Medulla oblongata (tissue), 1 donor: ENCODE data around the gene IGHMBP2.

Source experiments
- DNase-seq: peaks from one replicate; pipeline ENCODE4 v3.0.0-alpha.2; 2015; ENCODE audit errors: extremely low spot score

Gene IGHMBP2

DNA sequence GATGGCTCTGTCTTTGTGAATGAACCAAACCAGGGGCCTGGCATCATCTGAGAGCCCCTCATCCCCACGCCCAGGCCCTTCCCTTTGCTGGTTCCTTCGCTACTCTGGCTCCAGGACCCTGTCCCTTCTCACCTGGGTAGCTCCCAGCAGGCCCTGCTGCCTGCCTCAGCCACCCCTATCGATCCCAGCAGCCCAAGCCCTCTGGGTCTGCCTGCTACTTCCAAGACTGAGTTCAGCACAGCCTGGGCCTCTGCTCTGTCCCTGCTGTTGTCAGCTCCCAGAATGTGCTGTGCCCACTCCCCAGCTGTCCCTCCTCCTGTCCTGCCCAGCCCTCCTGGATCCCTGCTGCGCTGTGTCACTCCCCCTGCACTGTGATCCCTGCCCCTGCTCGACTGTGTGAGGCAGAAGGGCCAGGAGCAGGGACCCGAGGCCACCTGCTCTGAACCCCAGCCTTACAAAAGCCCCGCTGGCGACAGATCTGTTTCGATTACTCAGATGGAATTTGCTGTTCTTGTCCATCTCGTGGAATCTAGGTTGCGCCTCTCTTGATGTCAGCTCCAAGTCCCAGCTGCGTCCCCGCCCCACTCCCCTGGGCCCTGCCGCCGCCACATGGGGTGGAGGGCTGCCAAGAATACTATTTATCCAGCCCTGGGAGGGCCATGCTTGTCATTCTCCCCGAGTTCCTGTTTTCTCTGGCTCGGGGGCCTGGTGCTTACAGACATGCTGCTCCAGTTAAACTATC is 13.0 kb upstream of the IGHMBP2 start:
- peak; percentile 32 for DNase-seq

DNA sequence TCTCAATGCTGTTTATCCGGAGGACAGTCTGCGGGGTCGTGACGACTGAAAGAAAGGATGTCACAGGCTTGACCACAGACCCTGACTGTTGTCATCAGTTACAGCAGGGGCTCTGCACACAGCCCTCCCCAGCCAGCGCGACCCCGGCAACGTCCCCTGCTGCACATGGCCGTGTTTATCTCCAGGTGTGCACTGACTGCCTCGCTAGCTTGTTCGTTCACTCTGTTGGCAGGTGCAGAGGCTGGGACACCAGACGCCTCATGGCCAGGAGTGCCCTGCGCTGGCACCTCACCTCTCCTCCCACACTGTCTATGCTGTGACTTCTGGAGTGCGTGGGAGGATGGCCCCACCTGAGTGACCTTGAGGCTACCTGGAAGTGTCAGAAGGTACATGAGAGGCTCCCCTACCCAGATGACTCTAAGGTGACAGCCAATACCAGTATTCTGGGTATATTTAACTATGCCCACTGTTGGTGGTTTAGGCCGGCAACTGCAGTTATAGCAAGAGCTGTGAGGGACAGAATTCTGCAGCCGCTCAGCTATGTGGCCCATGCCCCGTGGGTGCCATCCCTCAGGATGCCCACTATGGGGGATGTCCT is 12.2 kb upstream of the IGHMBP2 start:
- DNase-seq: no peak

DNA sequence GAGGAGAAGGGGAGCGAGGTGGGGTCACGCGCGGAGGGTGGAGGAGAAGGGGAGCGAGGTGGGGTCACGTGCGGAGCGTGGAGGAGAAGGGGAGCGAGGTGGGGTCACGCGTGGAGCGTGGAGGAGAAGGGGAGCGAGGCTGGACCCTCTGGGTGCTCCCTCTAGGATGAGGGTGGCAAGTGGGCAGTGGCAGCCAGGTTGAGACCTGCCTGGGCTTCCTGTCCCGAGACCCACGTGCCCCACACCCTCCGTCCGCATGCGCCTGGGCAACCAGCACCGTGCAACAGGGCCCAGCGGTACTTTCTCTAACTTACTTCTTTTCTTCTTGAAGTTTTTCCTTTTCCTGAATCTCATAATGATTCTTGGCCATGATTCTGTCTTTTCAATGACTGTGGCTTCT is 11.1 kb upstream of the IGHMBP2 start:
- no peak for DNase-seq

DNA sequence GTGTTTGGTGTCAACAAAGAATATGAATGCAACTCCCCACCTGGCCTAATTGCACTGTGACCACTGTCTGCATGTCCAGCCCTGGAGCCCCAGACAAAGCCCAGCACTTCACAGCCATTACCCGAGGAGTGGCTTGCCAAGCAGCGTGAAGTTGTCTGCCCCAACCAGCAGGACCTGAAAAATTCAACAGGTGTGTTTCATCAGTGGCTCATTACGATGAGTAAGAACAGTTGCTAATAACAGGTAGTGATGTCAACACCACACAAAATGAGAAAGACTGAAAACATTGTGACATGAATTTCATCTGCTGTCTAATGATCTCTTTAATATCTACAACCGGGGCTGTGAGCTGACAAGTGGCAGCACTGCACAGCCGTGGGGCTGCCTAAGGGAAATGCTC is 10.4 kb upstream of the IGHMBP2 start:
- DNase-seq: no peak

DNA sequence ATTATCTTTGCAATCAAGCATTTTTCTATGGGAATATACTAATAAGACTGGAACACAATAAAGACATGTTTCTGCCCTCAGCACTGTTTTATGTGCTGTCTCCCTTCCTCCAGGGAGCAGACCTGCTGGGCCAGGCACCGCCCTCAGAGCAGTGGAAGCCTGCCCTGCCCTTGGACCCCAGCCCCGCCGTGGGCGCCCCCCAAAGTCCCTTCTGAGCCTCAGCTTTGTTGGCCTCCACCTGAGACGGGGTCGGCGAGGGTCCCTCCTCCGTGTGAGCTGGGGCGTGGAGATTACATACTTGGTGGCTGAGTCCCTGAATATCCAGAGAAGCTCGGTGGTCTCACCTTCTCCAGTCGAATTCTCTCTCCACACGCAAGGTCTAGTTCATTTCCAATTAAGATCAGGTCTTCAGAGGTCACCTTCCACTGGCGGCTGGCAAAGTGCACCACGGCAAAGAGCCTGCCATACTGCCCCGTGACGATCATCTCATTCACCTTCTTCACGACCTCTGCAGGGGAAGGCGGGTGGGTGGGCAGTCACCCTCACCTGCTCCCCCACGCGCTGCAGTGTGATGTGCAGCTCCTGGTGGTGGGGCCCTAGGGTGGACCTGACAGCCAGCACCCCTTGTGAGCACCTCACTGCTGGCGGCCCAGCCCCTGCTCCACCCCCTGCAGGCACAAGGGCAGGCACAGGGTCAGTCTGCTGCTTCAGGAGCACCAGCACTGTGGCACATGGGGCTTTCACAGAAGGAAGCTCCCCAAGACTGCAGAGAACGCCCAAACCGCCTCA is 7.3 kb upstream of the IGHMBP2 start:
- no peak for DNase-seq

DNA sequence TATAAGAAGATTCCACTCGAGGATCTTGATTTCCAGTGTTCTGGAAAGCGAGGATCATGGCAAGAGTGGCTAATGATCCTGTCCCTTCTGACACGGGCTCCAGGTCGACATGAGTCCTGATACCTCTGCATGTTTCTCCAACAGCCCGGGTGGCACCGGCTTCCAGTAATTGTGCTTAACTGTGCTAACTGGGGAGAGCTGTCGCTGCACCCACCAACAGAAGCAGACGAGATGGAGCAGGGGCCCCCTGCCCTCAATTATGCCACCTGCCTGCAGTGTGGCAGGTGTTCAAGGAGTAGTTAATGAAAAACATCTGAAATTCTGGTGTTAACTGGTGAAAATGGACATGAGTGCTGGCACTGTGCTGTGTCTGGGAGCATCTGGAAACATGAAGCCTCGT is 6.2 kb upstream of the IGHMBP2 start:
- DNase-seq: no peak

DNA sequence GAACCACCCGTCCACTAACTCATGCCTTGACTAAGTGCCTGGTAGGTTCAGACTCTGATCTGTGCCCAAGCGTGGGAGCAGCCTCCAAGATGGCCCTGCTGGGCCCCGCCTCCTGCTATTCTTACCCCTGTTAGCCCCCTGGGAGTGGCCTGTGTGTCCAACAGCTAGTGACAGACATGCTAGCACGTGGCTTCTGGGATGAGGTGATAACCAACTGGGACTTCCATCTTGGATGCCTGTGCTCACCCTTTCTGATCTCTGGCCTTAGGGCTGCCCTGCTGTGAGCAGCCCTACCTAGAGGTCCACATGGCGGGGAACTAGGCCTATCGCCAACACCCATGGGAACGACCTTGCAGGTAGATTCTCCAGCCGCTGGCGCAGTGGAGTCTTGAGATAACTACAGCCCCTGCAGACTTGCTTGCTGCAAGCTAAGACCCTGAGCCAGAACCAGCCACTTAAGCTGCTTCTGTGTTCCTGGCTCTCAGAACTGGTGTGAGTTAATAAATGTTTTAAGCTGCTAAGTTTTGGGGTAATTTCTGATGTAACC is 2.8 kb upstream of the IGHMBP2 start:
- no peak for DNase-seq

DNA sequence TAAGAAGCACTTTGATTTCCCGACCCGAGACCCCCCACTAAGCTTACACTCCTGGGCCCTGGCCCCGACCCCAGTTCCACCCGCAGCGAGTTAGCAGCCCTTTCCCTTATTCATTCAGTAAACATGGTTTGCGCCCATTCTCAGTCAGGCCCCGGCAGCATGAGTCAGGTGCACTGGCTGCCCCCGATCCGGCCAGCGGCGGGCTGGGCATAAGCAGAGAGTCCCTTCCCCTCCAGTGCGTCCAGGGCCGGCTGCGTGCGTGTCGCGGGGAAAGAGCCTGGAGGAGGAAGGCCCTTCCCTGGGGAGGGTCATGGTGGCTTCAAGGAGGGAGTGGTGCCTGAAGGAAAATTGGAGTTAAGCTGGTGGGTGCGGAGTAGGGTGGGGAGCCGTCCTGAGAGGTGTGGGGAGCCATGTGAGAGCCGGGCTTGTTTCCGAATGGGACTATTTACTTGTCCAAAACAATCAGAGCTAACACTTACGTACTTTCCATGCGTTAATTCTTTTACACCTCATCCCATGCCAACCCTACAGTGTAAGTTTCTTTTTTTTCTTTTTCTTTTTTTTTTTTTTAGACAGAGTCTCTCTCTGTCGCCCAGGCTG is 657 bp downstream of the IGHMBP2 start:
- DNase-seq: peak; percentile 19

DNA sequence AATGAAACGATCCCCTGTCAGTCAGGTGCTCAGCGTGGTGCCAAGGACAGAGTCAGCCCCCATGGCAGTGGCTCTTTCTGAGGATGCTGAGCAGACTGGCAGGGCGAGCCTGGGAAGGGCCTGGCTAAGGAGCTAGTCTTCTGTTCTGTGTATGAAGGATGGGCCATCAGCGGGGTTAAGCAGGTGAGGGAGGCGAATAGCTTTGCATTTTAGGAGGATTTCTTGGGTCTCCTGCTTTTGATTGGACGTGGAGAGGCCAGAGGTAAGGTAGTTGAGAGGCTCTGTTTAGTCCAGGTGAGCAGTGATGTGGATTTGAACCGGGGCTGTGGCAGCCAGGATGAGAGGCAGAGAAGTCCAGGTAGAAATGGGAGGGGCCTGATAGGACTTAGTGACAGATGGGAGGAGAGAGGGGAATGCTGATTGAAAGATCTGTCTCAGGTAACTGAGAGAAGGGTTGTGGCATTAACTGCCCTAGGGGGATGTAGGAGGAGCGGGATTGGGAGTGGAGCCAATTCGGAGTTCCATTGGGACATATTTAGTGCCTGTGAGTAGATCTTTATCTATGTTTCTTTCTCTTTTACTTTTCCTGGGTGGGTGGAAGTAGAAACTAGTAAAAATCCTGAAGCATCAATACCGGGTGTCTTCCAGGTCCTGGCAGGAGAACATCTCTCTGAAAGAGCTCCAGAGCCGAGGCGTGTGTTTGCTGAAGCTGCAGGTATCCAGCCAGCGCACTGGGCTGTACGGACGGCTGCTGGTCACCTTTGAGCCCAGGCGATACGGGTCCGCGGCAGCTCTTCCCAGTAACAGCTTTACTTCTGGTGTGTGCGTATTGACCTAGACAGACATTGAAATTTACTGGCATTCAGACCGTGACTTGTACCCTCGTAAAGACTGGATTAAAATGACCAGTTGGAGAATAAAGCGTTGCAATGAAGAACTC is 2.0 kb downstream of the IGHMBP2 start:
- no peak for DNase-seq

DNA sequence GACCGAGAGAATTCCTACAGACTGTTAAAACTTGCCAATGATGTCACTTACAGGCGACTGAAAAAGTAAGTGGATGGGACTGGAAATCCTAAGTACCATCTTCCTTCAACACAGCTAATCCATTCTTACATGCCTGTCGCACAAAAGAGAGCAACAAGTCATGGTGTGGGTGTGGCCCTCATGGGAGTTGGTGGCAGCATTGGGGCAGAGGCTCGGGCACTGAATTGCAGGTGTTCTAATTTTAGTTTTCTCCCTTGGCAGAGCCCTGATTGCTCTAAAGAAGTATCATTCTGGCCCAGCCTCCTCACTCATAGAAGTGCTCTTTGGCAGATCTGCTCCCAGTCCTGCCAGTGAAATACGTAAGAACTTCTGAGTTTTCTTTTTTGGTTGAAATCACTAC is 4.6 kb downstream of the IGHMBP2 start:
- DNase-seq: no peak

DNA sequence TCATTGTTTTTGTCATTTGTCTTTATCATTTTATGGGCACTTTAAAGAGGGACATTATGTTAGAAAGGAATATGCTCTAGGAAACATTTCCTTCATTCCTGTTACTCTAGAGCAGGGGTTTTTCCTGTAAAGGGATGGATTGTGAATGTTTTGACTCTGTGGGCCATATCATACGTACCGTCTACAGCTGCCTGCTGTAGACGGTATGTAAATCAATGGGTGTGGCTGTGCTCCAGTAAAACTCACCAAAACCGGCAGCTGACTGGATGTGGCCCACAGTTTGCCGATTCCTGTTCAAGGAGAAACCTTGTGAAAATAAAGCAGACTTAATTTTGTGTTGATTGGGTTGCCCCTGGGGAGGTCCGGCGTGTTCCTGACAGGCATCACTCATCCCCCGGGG is 7.3 kb downstream of the IGHMBP2 start:
- no peak for DNase-seq

DNA sequence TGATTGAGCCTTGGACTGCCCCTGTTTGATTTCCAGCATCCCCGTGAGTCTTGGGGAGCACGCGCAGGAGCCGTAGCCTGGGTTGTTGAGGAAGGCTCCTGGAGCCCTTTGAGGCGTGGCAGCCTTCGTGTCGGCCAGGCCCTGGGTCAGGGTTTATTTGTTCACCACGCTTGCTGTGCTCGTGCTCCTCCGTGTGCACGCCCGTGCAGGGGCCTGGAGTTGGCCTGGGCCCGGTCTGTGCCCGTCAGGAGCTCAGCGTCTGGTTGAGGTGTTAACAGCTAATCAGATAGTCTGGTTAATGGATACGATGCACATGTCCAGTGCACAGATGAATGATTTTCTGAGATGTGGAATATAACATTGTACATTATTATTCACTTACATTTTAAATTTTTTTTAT is 8.0 kb downstream of the IGHMBP2 start:
- no peak for DNase-seq

DNA sequence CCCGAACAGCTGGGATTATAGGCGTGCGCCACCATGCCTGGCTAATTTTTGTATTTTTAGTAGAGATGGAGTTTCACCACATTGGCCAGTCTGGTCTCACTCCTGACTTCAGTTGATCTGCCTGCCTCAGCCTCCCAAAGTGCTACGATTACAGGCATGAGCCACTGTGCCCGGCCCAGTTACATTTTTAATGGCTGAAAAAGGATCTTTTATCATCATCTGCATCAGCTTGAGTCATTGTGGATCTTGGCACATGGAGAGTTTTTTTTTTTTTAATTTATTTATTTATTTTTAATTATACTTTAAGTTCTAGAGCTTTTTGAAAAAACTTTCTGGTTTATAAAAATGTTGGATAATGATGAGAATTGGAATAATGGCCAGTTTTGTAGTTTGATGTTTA is 8.6 kb downstream of the IGHMBP2 start:
- DNase-seq: no peak

DNA sequence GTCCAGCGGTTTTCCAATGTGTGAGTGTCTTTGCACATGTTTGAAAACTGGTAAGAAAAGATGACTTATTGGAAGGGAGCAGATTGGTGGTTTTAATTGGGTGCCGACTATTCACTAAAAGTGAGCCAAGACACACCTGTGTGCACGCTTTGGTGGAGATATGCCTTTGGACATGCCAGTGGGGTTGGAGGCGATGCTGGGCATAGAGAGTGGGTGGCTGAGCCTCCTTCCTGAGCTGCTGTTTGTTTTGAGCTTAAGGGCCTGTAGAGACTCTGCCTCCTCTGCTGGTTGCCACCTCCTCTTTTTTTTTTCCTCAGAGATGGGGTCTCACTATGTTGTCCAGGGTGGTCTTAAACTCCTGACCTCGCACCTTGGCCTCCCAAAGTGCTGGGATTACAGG is 9.5 kb downstream of the IGHMBP2 start:
- no peak for DNase-seq

DNA sequence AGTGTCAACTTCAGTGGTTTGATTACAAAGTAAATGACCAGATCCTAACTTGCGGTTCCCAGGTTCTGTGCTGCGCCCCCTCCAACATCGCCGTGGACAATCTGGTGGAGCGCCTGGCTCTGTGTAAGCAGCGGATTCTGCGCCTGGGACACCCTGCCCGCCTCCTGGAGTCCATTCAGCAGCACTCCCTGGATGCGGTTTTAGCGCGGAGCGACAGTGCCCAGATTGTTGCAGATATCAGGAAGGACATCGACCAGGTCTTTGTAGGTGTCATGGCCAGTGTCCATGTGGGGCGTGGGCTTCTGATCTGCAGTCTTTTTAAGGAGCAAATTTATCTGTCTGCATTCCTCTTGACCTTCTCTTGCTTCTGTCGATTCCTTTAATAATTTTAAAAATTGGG is 11.1 kb downstream of the IGHMBP2 start:
- no peak for DNase-seq

DNA sequence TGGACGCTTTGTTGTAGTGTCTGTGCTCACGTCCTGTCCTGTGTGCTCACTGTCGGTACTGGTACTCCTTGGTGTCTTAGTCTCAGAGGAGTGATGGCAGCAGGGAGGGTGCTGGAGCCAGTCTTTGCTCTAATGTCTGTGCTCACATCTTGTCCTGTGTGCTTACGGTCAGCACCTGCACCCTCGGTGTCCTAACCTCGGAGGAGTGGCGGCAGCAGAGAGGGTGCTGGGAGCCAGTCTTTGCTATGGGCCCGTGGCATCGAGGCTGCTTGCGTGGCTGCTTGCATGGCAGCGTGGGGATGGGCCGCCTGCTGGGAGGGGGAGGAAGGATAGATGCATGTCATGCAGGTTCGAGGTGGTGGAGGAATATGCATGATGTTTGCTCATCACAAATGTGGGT is 12.7 kb downstream of the IGHMBP2 start:
- DNase-seq: no peak

DNA sequence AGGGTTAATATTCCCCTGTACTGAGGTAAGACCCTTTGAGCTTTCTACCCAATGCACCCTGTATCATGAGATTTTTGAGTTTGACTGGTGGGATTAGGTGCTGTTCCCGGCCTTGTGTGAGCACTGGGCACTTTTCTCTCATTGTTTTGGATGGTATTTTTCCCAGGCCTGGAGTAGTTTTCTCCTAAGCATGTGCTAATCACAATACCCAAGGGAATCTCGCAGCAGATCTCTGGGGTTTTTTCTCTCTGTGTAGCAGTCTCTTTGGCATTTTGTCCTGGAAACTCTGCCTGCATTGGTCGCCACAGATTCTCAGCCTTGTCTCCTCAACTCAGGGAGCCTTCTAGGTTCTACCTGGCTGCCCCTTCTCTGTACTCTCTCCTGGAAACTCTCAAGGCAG is 19.9 kb downstream of the IGHMBP2 start:
- DNase-seq: no peak

DNA sequence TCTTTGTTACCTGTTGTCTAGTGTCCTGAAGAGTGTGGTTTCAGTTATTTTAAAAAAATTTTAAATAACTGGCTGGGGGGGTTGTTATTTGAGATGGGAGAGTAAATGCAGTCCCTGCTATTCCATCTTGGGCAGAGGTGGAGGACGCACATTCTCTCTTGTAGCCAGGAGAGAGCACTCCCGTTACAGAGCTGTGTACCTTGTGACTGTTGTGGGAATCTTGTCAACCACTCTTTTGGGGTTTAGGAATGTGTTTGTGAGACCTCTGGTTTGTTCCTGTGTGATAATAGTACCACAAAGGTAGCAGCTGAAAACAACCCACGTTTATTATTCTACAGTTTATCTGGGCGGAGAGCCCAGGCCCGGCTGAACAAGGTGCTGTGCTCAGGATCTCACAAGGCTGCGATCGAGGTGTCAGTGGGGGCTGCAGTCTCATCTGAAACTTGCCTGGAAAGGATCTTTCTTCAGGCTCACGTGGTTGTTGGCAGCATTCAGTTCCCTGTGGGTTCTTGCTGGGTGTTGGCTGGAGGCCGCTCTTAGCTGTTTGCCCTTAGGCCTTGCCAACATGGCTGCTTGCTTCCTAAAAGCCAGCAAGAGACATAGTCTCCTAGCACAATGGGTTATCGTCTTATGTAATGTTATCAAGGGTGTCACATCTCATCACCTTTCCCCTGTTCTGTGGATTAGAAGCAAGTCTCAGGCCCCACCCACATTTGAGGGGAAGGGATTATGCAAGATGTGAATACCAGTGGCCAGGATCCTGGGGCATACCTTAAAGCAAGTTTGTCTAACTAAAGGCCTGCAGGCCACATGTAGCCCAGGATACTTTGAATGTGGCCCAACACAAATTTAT is 20.6 kb downstream of the IGHMBP2 start:
- no peak for DNase-seq

DNA sequence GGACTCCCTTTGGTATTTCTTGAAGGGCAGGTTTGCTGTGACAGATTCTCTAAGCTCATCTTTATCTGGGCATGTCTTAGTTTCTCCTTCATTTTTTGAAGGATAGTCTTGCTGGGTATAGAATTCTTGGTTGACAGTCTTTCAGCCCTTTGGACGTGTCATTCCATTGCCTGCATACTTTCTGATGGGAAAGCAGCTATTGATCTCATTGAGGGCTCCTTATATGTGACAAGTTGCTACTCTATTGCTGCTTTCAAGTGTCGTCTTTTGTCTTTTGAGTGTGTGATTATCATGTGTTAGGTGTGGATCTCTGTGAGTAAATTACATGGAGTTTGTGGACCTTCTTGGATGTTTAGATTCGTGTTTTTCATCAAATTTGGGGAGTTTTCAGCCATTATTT is 21.9 kb downstream of the IGHMBP2 start:
- DNase-seq: no peak
